ENCODE results near the gene SNX5. TPM values are rescaled to one million over a fixed set of nuclear protein-coding genes. Genes with fewer than 3 reads are reported as not detected.

The SNX5 gene
- total and polyA plus RNA-seq, 10 of the 15 experiments (the other 5 are each of a cell fraction or from before 2014, with no cell fraction given): 92.9 to 316 (median 245) TPM

GRCh38 chr20:17901971-17902370 lies 66.6 kb downstream of the SNX5 start:
- Histone ChIP-seq H3K4me1 (ENCODE audit: control insufficient read depth, insufficient read depth, low read length) (peaks cover 22% of the 10 kb centered on the region), H3K9me3 (replicated peaks; ENCODE audit: control insufficient read depth, insufficient read depth, low read length) (peaks cover 14% of the 10 kb centered on the region; the same call in 2 of the 3 replicates), H3K9ac (ENCODE audit: control insufficient read depth, insufficient read depth, low read length) (no peak overlapping the region), H2AFZ (ENCODE audit: control insufficient read depth, low read depth, low read length) (no peak overlapping the region), H3K27me3 (replicated peaks in 1 of 2; ENCODE audit: control insufficient read depth in 2 of 2, insufficient read depth in 2 of 2, low read length in 1 of 2) (no peaks in the 10 kb centered on the region), H3K4me3 (no peak overlapping the region), H3K79me2 (ENCODE audit: control insufficient read depth, insufficient read depth, low read length) (no peaks in the 10 kb centered on the region), H3K27ac (ENCODE audit: control insufficient read depth, insufficient read depth) (no peak overlapping the region), H3K4me2 (ENCODE audit: control insufficient read depth, insufficient read depth) (no peak overlapping the region), H3K36me3 (ENCODE audit: control insufficient read depth in 2 of 2, insufficient read depth in 2 of 2, low read length in 1 of 2) (no peaks in the 10 kb centered on the region), H4K20me1 (ENCODE audit: control insufficient read depth, insufficient read depth) (no peaks in the 10 kb centered on the region)
- POLR2A ChIA-PET: no interaction called here
- ATAC-seq (no peak), FAIRE-seq (no peak), DNase-seq (ENCODE audit: low read depth, low spot score) (no peak)
- BruUV-seq (replicated peaks): no TSS peak
- intact Hi-C loops (cut with micrococcal nuclease; ENCODE audit: unreplicated experiment) (loop anchor here (5.0 kb wide), 1 partner anchor 35 kb away; no protein-coding TSS in a partner anchor), in situ Hi-C loops (cut with MboI) (loop anchor here (5.0 kb wide), 1 partner anchor 225 kb away; no protein-coding TSS in a partner anchor)
- CTCF ChIA-PET: interaction anchor here (0.7 to 1.4 kb wide), 4 partner anchors 16 to 223 kb away, joined by 3 to 6 read pairs (median 4); no protein-coding TSS in a partner anchor
- 80% methylated on average over 4 of the region's 4 CpGs for WGBS (ENCODE audit: insufficient coverage, insufficient replicate concordance, low lambda C conversion rate, missing lambda C conversion rate)
- SMC1A ChIA-PET (ENCODE audit: uncharacterized antibody, unreplicated experiment): interaction anchor here (1.2 kb wide), 1 partner anchor 149 kb away, joined by 3 read pairs; no protein-coding TSS in a partner anchor
- TF ChIP-seq KAT2A (conservative IDR thresholded peaks at IDR 0.05; ENCODE audit: control insufficient read depth, low read depth, low read length) (no peak), SMARCA5 (IDR thresholded peaks at IDR 0.05) (no peak), STAT1 (conservative IDR thresholded peaks at IDR 0.05) (no peak), MTA2 (IDR thresholded peaks at IDR 0.05; ENCODE audit: low read depth) (no peak)
- RAD21 ChIA-PET (ENCODE audit: unreplicated experiment): interaction anchor here (0.8 kb wide), 1 partner anchor 54 kb away, joined by 3 read pairs; no protein-coding TSS in a partner anchor

- Histone ChIP-seq H3K4me2 (ENCODE audit: control insufficient read depth, insufficient read depth) (no peak overlapping the region), H3K36me3 (ENCODE audit: control insufficient read depth in 2 of 2, insufficient read depth in 2 of 2, low read length in 1 of 2) (no peaks in the 10 kb centered on the region), H3K79me2 (ENCODE audit: control insufficient read depth, insufficient read depth, low read length) (no peaks in the 10 kb centered on the region), H3K9me3 (replicated peaks; ENCODE audit: control insufficient read depth, insufficient read depth, low read length) (peaks cover 11% of the 10 kb centered on the region; the same call in 2 of the 3 replicates), H3K27ac (ENCODE audit: control insufficient read depth, insufficient read depth) (no peak overlapping the region), H2AFZ (ENCODE audit: control insufficient read depth, low read depth, low read length) (no peak overlapping the region), H3K4me3 (no peak overlapping the region), H3K9ac (ENCODE audit: control insufficient read depth, insufficient read depth, low read length) (no peak overlapping the region), H3K4me1 (ENCODE audit: control insufficient read depth, insufficient read depth, low read length) (peaks cover 35% of the 10 kb centered on the region), H3K27me3 (replicated peaks in 1 of 2; ENCODE audit: control insufficient read depth in 2 of 2, insufficient read depth in 2 of 2, low read length in 1 of 2) (no peaks in the 10 kb centered on the region), H4K20me1 (ENCODE audit: control insufficient read depth, insufficient read depth) (no peaks in the 10 kb centered on the region)
- ATAC-seq (peak; percentile 54), FAIRE-seq (peak; percentile 89), DNase-seq (ENCODE audit: low read depth, low spot score) (no peak)
- no TSS peak for BruUV-seq (replicated peaks)
- intact Hi-C loops (cut with micrococcal nuclease; ENCODE audit: unreplicated experiment) (loop anchor here (1.0 to 10.0 kb wide), 6 partner anchors 71 to 393 kb away; partner anchors contain the start of gene RRBP1), in situ Hi-C loops (cut with MboI) (no loop called here)
- WGBS (ENCODE audit: insufficient coverage, insufficient replicate concordance, low lambda C conversion rate, missing lambda C conversion rate): 26% methylated on average over 7 of the region's 7 CpGs
- POLR2A ChIA-PET: no interaction called here
- RAD21 ChIA-PET (ENCODE audit: unreplicated experiment): interaction anchor here (0.9 to 3.6 kb wide), 13 partner anchors 39 to 394 kb away, joined by 3 to 44 read pairs (median 5); partner anchors contain the start of genes DSTN and RRBP1
- SMC1A ChIA-PET (ENCODE audit: uncharacterized antibody, unreplicated experiment): interaction anchor here (0.9 to 5.8 kb wide), 18 partner anchors 12 to 362 kb away, joined by 3 to 42 read pairs (median 6); partner anchors contain the start of gene RRBP1
- CTCF ChIA-PET: interaction anchor here (0.6 to 4.0 kb wide), 29 partner anchors 17 to 394 kb away, joined by 3 to 31 read pairs (median 5); partner anchors contain the start of genes BANF2, DSTN and RRBP1
- TF ChIP-seq IKZF2 (IDR thresholded peaks at IDR 0.05) (no peak), E2F4 (IDR thresholded peaks at IDR 0.05; ENCODE audit: low read depth, low read length) (no peak), MEF2B (IDR thresholded peaks at IDR 0.05; ENCODE audit: partially characterized antibody, poor library complexity, severe bottlenecking) (no peak), KDM1A (IDR thresholded peaks at IDR 0.05; ENCODE audit: borderline replicate concordance) (no peak), PAX5 (IDR thresholded peaks at IDR 0.05; ENCODE audit: borderline replicate concordance, low read depth, low read length) (no peak), FOS (IDR thresholded peaks at IDR 0.05; ENCODE audit: borderline replicate concordance, extremely low read depth, insufficient read length) (no peak), ETV6 (conservative IDR thresholded peaks at IDR 0.05 in 1 of 2, IDR thresholded peaks at IDR 0.05 in 1 of 2; ENCODE audit: borderline replicate concordance in 1 of 2, low read depth in 1 of 2) (no peak), NFYB (IDR thresholded peaks at IDR 0.05; ENCODE audit: insufficient read depth, low read depth, low read length) (no peak), YY1 (IDR thresholded peaks at IDR 0.05; ENCODE audit: low read depth, low read length) (peak; percentile 74), ZZZ3 (IDR thresholded peaks at IDR 0.05; ENCODE audit: control insufficient read depth, insufficient read length, low read depth) (no peak)
Observed at GRCh38 chr20:17898548-17898994, 70.0 kb downstream of the SNX5 start.
